A549 (cell line): ENCODE measurements around the gene CABP1. TPM values are rescaled to one million over a fixed set of nuclear protein-coding genes. Genes with fewer than 3 reads are reported as not detected.

Experiments
- ATAC-seq, 2 experiments: fragments of 200-7000 bp in 1 of 2; fragments of >200 bp in 1 of 2; cut with Nextera tagmentation in 1 of 2; cut with Tn5 transposase in 1 of 2; 3 replicates each; pipeline versions ENCODE4 v1.8.0 to v1.9.1; 2018 to 2020; ENCODE audit warnings: mild to moderate bottlenecking in 1 of 2, moderate library complexity in 1 of 2
- CTCF ChIA-PET: fragments of 300-600 bp; sonication (Branson Sonifier 250); formaldehyde crosslinking; extraction: SDS; loops from one replicate; lab custom pipeline; 2021; ENCODE audit warnings: antibody characterized with exemption, inconsistent platforms; lab: Yijun Ruan, JAX
- POLR2A ChIA-PET: fragments of 350-600 bp; formaldehyde crosslinking; extraction: SDS; loops from one replicate; lab custom pipeline; 2021; ENCODE audit warnings: antibody characterized with exemption, inconsistent platforms; lab: Yijun Ruan, JAX
- DNase-seq, 2 experiments: peaks; one replicate each; pipeline versions ENCODE4 v3.0.0 to v3.0.0-alpha.2; 2011 to 2016; ENCODE audit warnings: low read depth in 1 of 2, low spot score in 1 of 2
- FAIRE-seq: peaks from 2 replicates; lab custom pipeline; 2011; peaks lifted over from hg19 to GRCh38; lab: Jason Lieb, UNC
- H3K27ac ChIP-seq, 2 experiments: fragments of >200 bp; sonication (Bioruptor Twin); formaldehyde crosslinking; 3 replicates each; pipeline ENCODE4 v1.5.1; 2016 to 2017
- H3K4me1 ChIP-seq: fragments of >200 bp; sonication (Bioruptor Twin); formaldehyde crosslinking; 3 replicates; pipeline ENCODE4 v1.6.1; 2016
- H3K4me2 ChIP-seq: fragments of >200 bp; sonication (Bioruptor Twin); formaldehyde crosslinking; 3 replicates; pipeline ENCODE4 v1.6.1; 2016
- H3K4me3 ChIP-seq: fragments of >200 bp; sonication (Bioruptor Twin); formaldehyde crosslinking; 3 replicates; pipeline ENCODE4 v1.5.1; 2016
- H3K9me3 ChIP-seq: fragments of >200 bp; sonication (Bioruptor Twin); formaldehyde crosslinking; 3 replicates; pipeline ENCODE4 v1.6.1; 2016
- BHLHE40 ChIP-seq: IDR thresholded peaks from 2 replicates; pipeline ENCODE4 v1.6.1; 2012; ENCODE audit warnings: low read depth, low read length, inconsistent platforms
- CEBPB ChIP-seq, 2 experiments: fragments of >200 bp in 1 of 2; sonication (Bioruptor Twin) in 1 of 2; formaldehyde crosslinking in 1 of 2; IDR thresholded peaks; 2 replicates each; pipeline ENCODE4 v1.6.1; 2012 to 2016
- CHD4 ChIP-seq: fragments of 200-600 bp; sonication (generic); IDR thresholded peaks from 2 replicates; pipeline ENCODE4 v1.6.1; 2016; ENCODE audit warnings: antibody characterized with exemption, mild to moderate bottlenecking, borderline replicate concordance
- CTCF ChIP-seq: fragments of >200 bp; sonication (Bioruptor Twin); formaldehyde crosslinking; IDR thresholded peaks from 3 replicates; pipeline ENCODE4 v1.5.1; 2016
- EHMT2 ChIP-seq: fragments of 200-600 bp; sonication (generic); IDR thresholded peaks from 2 replicates; pipeline ENCODE4 v1.6.1; 2016; ENCODE audit warnings: antibody characterized with exemption, low read depth, mild to moderate bottlenecking, moderate library complexity
- FOXS1 ChIP-seq: fragments of 250-450 bp; sonication (Bioruptor Pico); IDR thresholded peaks from 2 replicates; pipeline ENCODE4 v1.5.0; 2020; ENCODE audit warnings: mild to moderate bottlenecking, moderate library complexity
- HOXA7 ChIP-seq: fragments of 250-450 bp; sonication (Bioruptor Pico); IDR thresholded peaks from 2 replicates; pipeline ENCODE4 v1.5.0; 2020; ENCODE audit warnings: mild to moderate bottlenecking, moderate library complexity
- HOXB5 ChIP-seq: fragments of 250-450 bp; sonication (Bioruptor Pico); IDR thresholded peaks from 2 replicates; pipeline ENCODE4 v1.5.0; 2020; ENCODE audit warnings: mild to moderate bottlenecking, moderate library complexity
- JUNB ChIP-seq: fragments of >200 bp; sonication (Bioruptor Twin); formaldehyde crosslinking; IDR thresholded peaks from 2 replicates; pipeline ENCODE4 v1.6.1; 2016
- KDM1A ChIP-seq: fragments of 200-600 bp; sonication (generic); IDR thresholded peaks from 2 replicates; pipeline ENCODE4 v1.6.1; 2016; ENCODE audit warnings: low read depth, mild to moderate bottlenecking
- POLR2A ChIP-seq: IDR thresholded peaks from 2 replicates; pipeline ENCODE4 v1.6.1; 2012; ENCODE audit warnings: mild to moderate bottlenecking, low read length
- POLR2AphosphoS2 ChIP-seq: conservative IDR thresholded peaks from 2 replicates; pipeline ENCODE4 v1.6.1; 2012; ENCODE audit warnings: low read length, improper control_type of control experiment, inconsistent platforms
- RAD21 ChIP-seq, 2 experiments: fragments of >200 bp in 1 of 2; sonication (Bioruptor Twin) in 1 of 2; formaldehyde crosslinking in 1 of 2; IDR thresholded peaks in 1 of 2; conservative IDR thresholded peaks in 1 of 2; 2 replicates in 1 of 2; 3 replicates in 1 of 2; pipeline ENCODE4 v1.6.1; 2012 to 2018; ENCODE audit warnings: inconsistent platforms in 1 of 2
- RCOR1 ChIP-seq: fragments of 150-350 bp; IDR thresholded peaks from 2 replicates; pipeline ENCODE4 v1.6.1; 2014; ENCODE audit warnings: antibody characterized with exemption, low read length, low read depth
- RFX5 ChIP-seq: fragments of 450-650 bp; IDR thresholded peaks from 2 replicates; pipeline ENCODE4 v1.7.1; 2014; ENCODE audit warnings: antibody characterized with exemption, mild to moderate bottlenecking, moderate library complexity
- RNF2 ChIP-seq: fragments of 200-600 bp; sonication (generic); IDR thresholded peaks from 2 replicates; pipeline ENCODE4 v1.6.1; 2016; ENCODE audit warnings: low read depth, mild to moderate bottlenecking, antibody characterized with exemption, moderate library complexity, borderline replicate concordance
- TP53 ChIP-seq: fragments of 250-450 bp; sonication (Bioruptor Pico); IDR thresholded peaks from 2 replicates; pipeline ENCODE4 v1.5.0; 2021; ENCODE audit warnings: mild to moderate bottlenecking, moderate library complexity
- ZFP36 ChIP-seq: fragments of 450-650 bp; IDR thresholded peaks from 2 replicates; pipeline ENCODE4 v1.6.1; 2014; ENCODE audit warnings: borderline replicate concordance; ENCODE audit not compliant: partially characterized antibody
- WGBS: methylation state at CpG from one replicate; pipeline ENCODE4 v1.1.6; 2017; ENCODE audit errors: missing lambda C conversion rate; 5-methylcytosine and 5-hydroxymethylcytosine counted together
- polyA plus RNA-seq, 4 experiments: library from polyadenylated mRNA; depleted of rRNA in 3 of 4; stranded (reverse); fragments of >200 nt; fragmentation: RNase III in 1 of 4; extraction: RNeasy Plus Mini Kit Qiagen cat#74134 plus additional on column Dnase treatment in 1 of 4; gene quantifications; 2 replicates in 3 of 4; 3 replicates in 1 of 4; pipeline ENCODE4 v1.2.3, GENCODE V29; 2011 to 2017
- TF ChIP-seq, protein P1 (sequence below): fragments of 250-450 bp; sonication (Bioruptor Pico); IDR thresholded peaks from 2 replicates; pipeline ENCODE4 v1.5.0; 2020; ENCODE audit warnings: low read depth, mild to moderate bottlenecking, moderate library complexity
- TF ChIP-seq, protein P2 (sequence below): fragments of 150-350 bp; IDR thresholded peaks from 2 replicates; pipeline ENCODE4 v1.6.1; 2014; ENCODE audit warnings: low read depth, mild to moderate bottlenecking, low read length
- TF ChIP-seq, protein P3 (sequence below): fragments of >200 bp; sonication (Bioruptor Twin); formaldehyde crosslinking; IDR thresholded peaks from 3 replicates; pipeline ENCODE4 v1.6.1; 2016

Gene CABP1
- polyA plus RNA-seq, 2 of the 4 experiments (the other 2 are of a cell fraction), result 0.15 to 0.22 TPM

DNA sequence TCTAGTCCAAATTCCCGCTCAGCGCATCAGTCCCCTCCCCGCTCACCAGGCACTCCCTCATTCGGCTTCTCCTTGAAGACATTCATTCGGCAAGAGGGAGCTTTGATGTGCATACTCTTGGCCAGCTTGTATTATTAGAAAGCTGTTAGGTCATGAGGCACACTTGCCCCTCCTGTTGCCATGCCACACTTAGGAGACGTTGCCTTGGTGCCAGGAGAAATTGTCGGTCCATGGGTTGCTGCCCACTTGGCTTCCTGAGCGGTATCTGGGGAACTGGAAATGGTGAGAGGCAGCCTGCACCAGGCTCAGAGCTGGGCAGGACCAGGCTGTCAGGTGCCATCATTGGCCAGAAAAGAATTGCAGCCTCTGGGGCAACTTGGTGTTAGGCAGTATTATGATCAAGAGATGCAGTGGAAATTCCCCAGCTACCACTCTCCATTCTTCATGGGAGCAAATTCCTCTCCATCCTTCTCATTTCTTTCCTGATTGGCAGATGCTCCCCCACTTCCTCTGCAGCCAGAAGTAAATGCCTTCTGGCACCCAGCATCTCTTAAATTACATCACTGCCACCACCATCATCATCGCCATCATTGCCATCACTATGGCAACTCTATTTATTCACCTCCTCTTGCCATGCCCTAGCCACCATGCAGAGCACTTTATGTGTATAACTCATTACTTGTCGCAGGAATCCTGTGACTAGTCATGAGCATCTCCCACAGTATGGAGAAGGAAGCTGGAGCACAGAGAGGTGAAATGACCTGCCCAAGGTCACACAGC is 12.4 kb downstream of the CABP1 start:
- DNase-seq, result no peak
- POLR2A ChIA-PET, result no interaction called here
- no peak for TF ChIP-seq RAD21 (conservative IDR thresholded peaks at IDR 0.05 in 1 of 2, IDR thresholded peaks at IDR 0.05 in 1 of 2)
- TF ChIP-seq ZFP36, result no peak
- no peak for TF ChIP-seq RCOR1
- TF ChIP-seq POLR2AphosphoS2, result no peak
- TF ChIP-seq KDM1A, result no peak
- no peak for TF ChIP-seq BHLHE40
- TF ChIP-seq, protein P1, sequence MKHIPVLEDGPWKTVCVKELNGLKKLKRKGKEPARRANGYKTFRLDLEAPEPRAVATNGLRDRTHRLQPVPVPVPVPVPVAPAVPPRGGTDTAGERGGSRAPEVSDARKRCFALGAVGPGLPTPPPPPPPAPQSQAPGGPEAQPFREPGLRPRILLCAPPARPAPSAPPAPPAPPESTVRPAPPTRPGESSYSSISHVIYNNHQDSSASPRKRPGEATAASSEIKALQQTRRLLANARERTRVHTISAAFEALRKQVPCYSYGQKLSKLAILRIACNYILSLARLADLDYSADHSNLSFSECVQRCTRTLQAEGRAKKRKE (CRISPR knock-in tag), result no peak
- no peak for TF ChIP-seq POLR2A
- TF ChIP-seq, all 56 proteins: peak for 0
- peaks cover 16% of the 10 kb centered on the region; the same call in 2 of the 3 replicates for H3K4me1 ChIP-seq
- CTCF ChIA-PET, result interaction anchor here (0.7 to 11.2 kb wide), 4 partner anchors 16 to 73 kb away, joined by 3 to 155 read pairs (median 65); partner anchors contain the start of gene POP5
- FAIRE-seq, result no peak
- WGBS, result 75% methylated on average over 10 of the region's 10 CpGs
- H3K4me3 ChIP-seq, result no peak overlapping the region
- H3K9me3 ChIP-seq, result no peaks in the 10 kb centered on the region
- ATAC-seq, result no peak
- no peak overlapping the region for H3K27ac ChIP-seq
- H3K4me2 ChIP-seq, result no peak overlapping the region

DNA sequence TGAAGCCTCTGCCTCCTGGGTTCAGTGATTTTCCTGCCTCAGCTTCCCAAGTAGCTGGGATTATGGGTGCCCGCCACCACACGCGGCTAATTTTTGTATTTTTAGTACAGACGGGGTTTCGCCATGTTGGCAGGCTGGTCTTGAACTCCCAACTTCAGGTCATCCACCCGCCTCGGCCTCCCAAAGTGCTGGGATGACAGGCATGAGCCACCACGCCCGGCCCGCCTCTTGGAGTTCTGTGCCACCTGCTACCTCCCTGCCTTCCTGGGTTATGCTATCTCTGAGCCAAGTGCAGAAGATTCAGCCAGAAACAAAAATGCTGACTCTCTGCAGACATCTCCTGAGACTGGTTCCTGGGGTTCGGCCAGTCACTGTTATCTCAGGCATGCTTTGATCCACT is 13.2 kb downstream of the CABP1 start:
- Histone ChIP-seq H3K4me3 (no peak overlapping the region), H3K4me2 (no peak overlapping the region), H3K9me3 (no peaks in the 10 kb centered on the region), H3K27ac (no peak overlapping the region), H3K4me1 (peaks cover 15% of the 10 kb centered on the region; the same call in 2 of the 3 replicates)
- ATAC-seq (no peak), FAIRE-seq (no peak), DNase-seq (no peak)
- ChIA-PET CTCF (interaction anchor here (11.2 kb wide), 1 partner anchor 73 kb away, joined by 155 read pairs; the partner anchor contains the start of gene POP5), POLR2A (no interaction called here)
- WGBS, result 88% methylated on average over 11 of the region's 11 CpGs
- TF ChIP-seq, protein P2, sequence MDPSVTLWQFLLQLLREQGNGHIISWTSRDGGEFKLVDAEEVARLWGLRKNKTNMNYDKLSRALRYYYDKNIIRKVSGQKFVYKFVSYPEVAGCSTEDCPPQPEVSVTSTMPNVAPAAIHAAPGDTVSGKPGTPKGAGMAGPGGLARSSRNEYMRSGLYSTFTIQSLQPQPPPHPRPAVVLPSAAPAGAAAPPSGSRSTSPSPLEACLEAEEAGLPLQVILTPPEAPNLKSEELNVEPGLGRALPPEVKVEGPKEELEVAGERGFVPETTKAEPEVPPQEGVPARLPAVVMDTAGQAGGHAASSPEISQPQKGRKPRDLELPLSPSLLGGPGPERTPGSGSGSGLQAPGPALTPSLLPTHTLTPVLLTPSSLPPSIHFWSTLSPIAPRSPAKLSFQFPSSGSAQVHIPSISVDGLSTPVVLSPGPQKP, result no peak
- TF ChIP-seq POLR2AphosphoS2 (no peak), FOXS1 (CRISPR knock-in tag) (no peak), EHMT2 (no peak), HOXA7 (no peak), JUNB (no peak), HOXB5 (CRISPR knock-in tag) (no peak)

DNA sequence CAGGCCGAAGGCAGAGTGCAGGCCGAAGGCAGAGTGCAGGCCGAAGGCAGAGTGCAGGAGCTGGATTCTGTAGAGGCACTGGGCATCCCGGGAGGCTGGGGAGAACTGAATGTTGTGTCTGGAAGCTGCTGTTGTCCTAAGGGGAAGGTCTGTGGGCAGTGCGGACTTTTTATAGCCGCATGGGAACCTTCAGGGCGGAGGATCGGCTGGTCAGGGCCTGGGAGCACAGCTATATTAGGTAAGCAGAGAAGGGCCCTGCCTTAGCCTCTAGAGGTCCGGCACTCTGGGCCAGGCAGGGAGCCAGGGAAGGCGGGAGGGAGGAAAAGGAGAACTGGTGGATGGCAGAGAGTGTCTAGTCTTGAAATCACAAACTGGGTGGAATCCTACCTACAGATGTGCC is 14.2 kb downstream of the CABP1 start:
- H3K4me1 ChIP-seq, result peaks cover 8% of the 10 kb centered on the region; the same call in 1 of the 3 replicates
- 85% methylated on average over 10 of the region's 10 CpGs for WGBS
- TF ChIP-seq CEBPB (IDR thresholded peaks at IDR 0.05), result no peak
- no peak for TF ChIP-seq CTCF
- no peak for TF ChIP-seq RNF2
- TF ChIP-seq POLR2A, result no peak
- no peak for TF ChIP-seq RFX5
- no peak for TF ChIP-seq EHMT2
- TF ChIP-seq, protein P3, sequence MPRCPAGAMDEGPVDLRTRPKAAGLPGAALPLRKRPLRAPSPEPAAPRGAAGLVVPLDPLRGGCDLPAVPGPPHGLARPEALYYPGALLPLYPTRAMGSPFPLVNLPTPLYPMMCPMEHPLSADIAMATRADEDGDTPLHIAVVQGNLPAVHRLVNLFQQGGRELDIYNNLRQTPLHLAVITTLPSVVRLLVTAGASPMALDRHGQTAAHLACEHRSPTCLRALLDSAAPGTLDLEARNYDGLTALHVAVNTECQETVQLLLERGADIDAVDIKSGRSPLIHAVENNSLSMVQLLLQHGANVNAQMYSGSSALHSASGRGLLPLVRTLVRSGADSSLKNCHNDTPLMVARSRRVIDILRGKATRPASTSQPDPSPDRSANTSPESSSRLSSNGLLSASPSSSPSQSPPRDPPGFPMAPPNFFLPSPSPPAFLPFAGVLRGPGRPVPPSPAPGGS, result no peak
- no peak for TF ChIP-seq CHD4
- TF ChIP-seq TP53 (CRISPR knock-in tag), result no peak
- TF ChIP-seq ZFP36, result no peak
- TF ChIP-seq KDM1A, result no peak
- no peak overlapping the region for H3K27ac ChIP-seq
- no peak for FAIRE-seq
- DNase-seq, result no peak
- ATAC-seq, result no peak
- CTCF ChIA-PET, result interaction anchor here (0.6 to 11.2 kb wide), 6 partner anchors 15 to 317 kb away, joined by 3 to 155 read pairs (median 3); partner anchors contain the start of gene POP5
- POLR2A ChIA-PET, result no interaction called here
- no peak overlapping the region for H3K4me2 ChIP-seq
- H3K4me3 ChIP-seq, result no peak overlapping the region
- H3K9me3 ChIP-seq, result no peaks in the 10 kb centered on the region
